Natural killer cell (primary cell): Measurements from ENCODE around the gene CTDSP1. TPM values are rescaled to one million over a fixed set of nuclear protein-coding genes. Genes with fewer than 3 reads are reported as not detected.

Experiments
- ATAC-seq, 3 donors: fragments of 150-1000 bp in 2 of 3; fragments of 200-7000 bp in 1 of 3; cut with Tn5 transposase; 1 replicate in 1 of 3; 2 replicates in 2 of 3; pipeline ENCODE4 v1.10.0; 2021; ENCODE audit warnings: mild to moderate bottlenecking in 2 of 3, moderate library complexity in 2 of 3
- DNase-seq, 2 donors: peaks; one replicate each; pipeline versions ENCODE4 v3.0.0 to v3.0.0-alpha.2; 2013 to 2021; ENCODE audit warnings: mixed read lengths in 1 of 2
- H3K27ac ChIP-seq: one replicate; pipeline ENCODE4 v1.5.1; 2013; ENCODE audit warnings: mild to moderate bottlenecking, low read length
- H3K27me3 ChIP-seq: one replicate; pipeline ENCODE4 v1.6.1; 2013; ENCODE audit warnings: low read length; ENCODE audit not compliant: control insufficient read depth, insufficient read depth
- H3K36me3 ChIP-seq: one replicate; pipeline ENCODE4 v1.6.1; 2013; ENCODE audit warnings: low read length; ENCODE audit not compliant: control insufficient read depth, insufficient read depth
- H3K4me1 ChIP-seq: one replicate; pipeline ENCODE4 v1.6.1; 2013; ENCODE audit warnings: low read length; ENCODE audit not compliant: control insufficient read depth, insufficient read depth
- H3K4me3 ChIP-seq: one replicate; pipeline ENCODE4 v1.5.1; 2013; ENCODE audit warnings: low read length
- H3K9me3 ChIP-seq: one replicate; pipeline ENCODE4 v1.6.1; 2013; ENCODE audit warnings: low read length; ENCODE audit not compliant: control insufficient read depth, insufficient read depth
- H3K27ac Mint-ChIP-seq, 2 donors: one replicate each; pipeline ENCODE4 v1.8.0; 2022; ENCODE audit warnings: mild to moderate bottlenecking in 2 of 2, mixed read lengths in 2 of 2, moderate library complexity in 1 of 2
- H3K27me3 Mint-ChIP-seq, 2 donors: one replicate each; pipeline ENCODE4 v1.8.0; 2022; ENCODE audit warnings: low read depth in 2 of 2, mixed read lengths in 2 of 2
- H3K36me3 Mint-ChIP-seq: one replicate; pipeline ENCODE4 v1.8.0; 2022; ENCODE audit warnings: mixed read lengths
- H3K4me1 Mint-ChIP-seq, 2 donors: one replicate each; pipeline ENCODE4 v1.8.0; 2022; ENCODE audit warnings: mixed read lengths in 2 of 2
- H3K4me3 Mint-ChIP-seq: one replicate; pipeline ENCODE4 v1.8.0; 2022; ENCODE audit warnings: mild to moderate bottlenecking, moderate library complexity, mixed read lengths
- H3K9me3 Mint-ChIP-seq, 2 donors: one replicate each; pipeline ENCODE4 v1.8.0; 2022; ENCODE audit warnings: mixed read lengths in 2 of 2
- CTCF ChIP-seq: fragments of 200-600 bp; IDR thresholded peaks from one replicate; pipeline ENCODE4 v1.8.0; 2022; ENCODE audit warnings: antibody characterized with exemption
- WGBS: methylation state at CpG from one replicate; pipeline ENCODE4 v1.1.7; 2013; ENCODE audit warnings: missing lambda C conversion rate; ENCODE audit not compliant: insufficient coverage; 5-methylcytosine and 5-hydroxymethylcytosine counted together
- intact Hi-C: fragments of 100-400 bp; cut with micrococcal nuclease; formaldehyde crosslinking; loops from one replicate; pipeline ENCODE4 v1.14.2; 2022
- total RNA-seq, 4 donors: library from RNA; stranded (reverse); fragments of 120-200 nt in 1 of 4; gene quantifications; one replicate each; pipeline versions ENCODE4 v1.2.3 to v1.2.4, GENCODE V29; 2013 to 2022

CTDSP1 gene
- total RNA-seq, 3 donors from 2014 or later (not counting 1 experiment from before 2014, with no cell fraction given), result 223 to 273 (median 228) TPM

DNA sequence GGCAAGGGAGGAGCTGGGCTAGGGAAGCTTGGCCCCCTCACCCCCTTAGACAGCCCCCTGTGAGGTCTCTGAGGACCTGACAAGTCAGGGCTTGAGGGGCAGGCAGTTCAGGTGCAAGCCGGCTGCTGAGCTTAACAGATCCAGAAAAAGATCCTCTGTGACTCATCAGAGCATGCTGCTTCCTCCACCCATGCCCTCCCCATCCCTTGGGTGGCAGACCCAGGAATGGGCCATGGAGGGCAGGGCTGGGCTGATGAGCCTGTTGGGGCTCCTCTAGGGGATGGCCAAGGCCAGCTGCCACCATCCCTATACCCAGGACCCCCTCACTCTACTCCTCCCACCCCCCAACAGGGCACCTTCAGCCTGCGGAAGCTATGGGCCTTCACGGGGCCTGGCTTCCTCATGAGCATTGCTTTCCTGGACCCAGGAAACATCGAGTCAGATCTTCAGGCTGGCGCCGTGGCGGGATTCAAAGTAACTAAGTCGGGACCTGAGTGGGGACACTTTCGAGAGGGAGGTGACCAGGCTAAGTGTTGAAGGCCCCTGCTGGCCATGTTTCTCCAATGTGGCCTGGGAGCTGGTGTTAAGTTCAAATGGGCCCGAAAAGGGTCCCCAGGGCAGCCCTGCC lies 15.7 kb upstream of the CTDSP1 start:
- H3K27me3 Mint-ChIP-seq, result peaks cover 0 to 2% of the 10 kb centered on the region in 2 donors
- TF ChIP-seq CTCF, result no peak
- no peaks in the 10 kb centered on the region for H3K9me3 ChIP-seq
- H3K9me3 Mint-ChIP-seq, result no peaks in the 10 kb centered on the region
- peaks cover 6 to 23% of the 10 kb centered on the region in 2 donors for H3K4me1 Mint-ChIP-seq
- 84% methylated on average over 9 of the region's 10 CpGs for WGBS
- no peak overlapping the region for H3K27ac Mint-ChIP-seq
- H3K4me3 Mint-ChIP-seq, result no peak overlapping the region
- no peaks in the 10 kb centered on the region for H3K36me3 Mint-ChIP-seq
- no peaks in the 10 kb centered on the region for H3K36me3 ChIP-seq
- peaks cover 4% of the 10 kb centered on the region for H3K27me3 ChIP-seq
- H3K4me3 ChIP-seq, result no peak overlapping the region
- H3K4me1 ChIP-seq, result peaks cover 24% of the 10 kb centered on the region
- DNase-seq (no peak), ATAC-seq (no peak)
- no peak overlapping the region for H3K27ac ChIP-seq
- intact Hi-C loops, result no loop called here

DNA sequence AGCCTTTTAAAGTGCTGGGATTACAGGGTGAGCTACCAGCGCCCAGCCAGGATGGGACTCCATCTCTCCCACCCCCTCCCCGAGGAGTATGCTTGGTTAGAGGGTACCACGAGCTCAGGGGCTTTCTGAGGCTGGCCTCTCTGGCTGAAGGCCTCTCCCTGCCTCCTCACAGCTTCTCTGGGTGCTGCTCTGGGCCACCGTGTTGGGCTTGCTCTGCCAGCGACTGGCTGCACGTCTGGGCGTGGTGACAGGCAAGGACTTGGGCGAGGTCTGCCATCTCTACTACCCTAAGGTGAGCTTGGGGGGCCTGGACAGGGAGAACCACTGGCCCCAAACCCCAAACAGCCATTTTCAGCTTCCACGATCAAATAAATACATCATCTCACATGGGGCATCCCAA lies 14.7 kb upstream of the CTDSP1 start:
- Histone ChIP-seq H3K4me3 (no peak overlapping the region), H3K27me3 (peaks cover 4% of the 10 kb centered on the region), H3K9me3 (no peaks in the 10 kb centered on the region), H3K36me3 (no peaks in the 10 kb centered on the region), H3K4me1 (peaks cover 34% of the 10 kb centered on the region), H3K27ac (no peak overlapping the region)
- Mint-ChIP-seq H3K4me1 (peaks cover 9 to 26% of the 10 kb centered on the region in 2 donors), H3K36me3 (no peaks in the 10 kb centered on the region), H3K9me3 (no peaks in the 10 kb centered on the region), H3K27ac (no peak overlapping the region), H3K27me3 (peaks cover 0 to 2% of the 10 kb centered on the region in 2 donors), H3K4me3 (no peak overlapping the region)
- 84% methylated on average over 8 of the region's 9 CpGs for WGBS
- no peak for TF ChIP-seq CTCF
- no peak for DNase-seq
- no peak for ATAC-seq
- intact Hi-C loops, result no loop called here

DNA sequence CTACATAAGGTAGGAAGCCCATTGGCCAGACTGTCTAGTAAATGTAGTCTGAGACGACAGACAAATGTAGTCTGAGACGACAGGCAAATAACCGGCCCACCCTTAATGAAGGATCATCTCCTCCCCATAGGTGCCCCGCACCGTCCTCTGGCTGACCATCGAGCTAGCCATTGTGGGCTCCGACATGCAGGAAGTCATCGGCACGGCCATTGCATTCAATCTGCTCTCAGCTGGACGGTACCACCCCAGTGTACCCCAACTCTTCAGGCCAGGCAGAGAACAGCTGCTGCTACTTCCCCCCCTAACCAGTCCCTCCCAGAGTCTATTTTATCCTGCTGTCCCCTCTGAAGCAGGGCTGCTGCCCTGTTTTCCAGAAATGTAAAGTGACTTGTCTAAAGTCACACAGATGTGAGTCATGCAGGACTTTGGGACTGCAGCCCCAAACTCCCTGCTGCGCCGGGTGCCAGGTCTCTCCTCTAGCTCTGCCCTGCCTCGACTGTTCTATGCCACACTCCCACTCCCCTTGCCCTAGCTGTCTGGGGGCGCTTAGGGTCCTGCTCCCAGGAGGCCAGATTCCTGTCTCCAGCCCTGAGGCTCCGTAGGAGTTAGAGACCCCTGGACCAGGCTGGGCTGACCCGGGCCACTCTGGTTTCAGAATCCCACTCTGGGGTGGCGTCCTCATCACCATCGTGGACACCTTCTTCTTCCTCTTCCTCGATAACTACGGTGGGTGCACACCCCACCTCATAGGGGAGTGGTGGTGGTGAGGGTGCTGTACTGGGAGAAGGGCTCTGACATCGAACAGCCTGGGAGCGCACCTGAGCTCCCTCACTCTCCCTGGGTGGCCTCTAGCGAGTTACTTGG lies 12.9 kb upstream of the CTDSP1 start:
- Mint-ChIP-seq H3K9me3 (no peaks in the 10 kb centered on the region), H3K27me3 (peaks cover 0 to 2% of the 10 kb centered on the region in 2 donors), H3K27ac (peak overlapping the region in 1 of 2 donors; percentile 79), H3K4me3 (no peak overlapping the region), H3K4me1 (peaks cover 9 to 22% of the 10 kb centered on the region in 2 donors), H3K36me3 (no peaks in the 10 kb centered on the region)
- Histone ChIP-seq H3K9me3 (no peaks in the 10 kb centered on the region), H3K4me1 (peaks cover 33% of the 10 kb centered on the region), H3K4me3 (no peak overlapping the region), H3K36me3 (no peaks in the 10 kb centered on the region), H3K27me3 (peaks cover 4% of the 10 kb centered on the region), H3K27ac (no peak overlapping the region)
- intact Hi-C loops, result no loop called here
- WGBS, result 91% methylated on average over 19 of the region's 23 CpGs
- TF ChIP-seq CTCF, result no peak
- ATAC-seq (no peak), DNase-seq (peak in 1 of 2 donors; percentile 4)
